Mesenchymal stem cell (in vitro differentiated cells and primary cell): ENCODE data around the gene MTFR1L.

Experiments used
- DNase-seq: peaks from one replicate; pipeline ENCODE4 v3.0.0-alpha.2; 2013
- H2AFZ ChIP-seq: one replicate; pipeline ENCODE4 v1.6.1; 2013; ENCODE audit warnings: low read depth, mild to moderate bottlenecking, control low read depth, inconsistent platforms, low read length, moderate library complexity
- H2AK5ac ChIP-seq: 2 replicates; pipeline ENCODE4 v1.6.1; 2013; ENCODE audit warnings: low read length, moderate library complexity, mild to moderate bottlenecking, inconsistent platforms; ENCODE audit not compliant: severe bottlenecking
- H2BK120ac ChIP-seq: one replicate; pipeline ENCODE4 v1.6.1; 2013; ENCODE audit warnings: low read depth, mild to moderate bottlenecking, inconsistent platforms, low read length, moderate library complexity
- H2BK12ac ChIP-seq, 2 experiments: one replicate each; pipeline ENCODE4 v1.6.1; 2013; ENCODE audit warnings: inconsistent platforms in 2 of 2, low read length in 2 of 2, mild to moderate bottlenecking in 2 of 2, moderate library complexity in 2 of 2, control low read depth in 1 of 2
- H2BK15ac ChIP-seq: one replicate; pipeline ENCODE4 v1.6.1; 2013; ENCODE audit warnings: mild to moderate bottlenecking, low read depth, inconsistent platforms; ENCODE audit not compliant: poor library complexity, severe bottlenecking
- H2BK5ac ChIP-seq: 2 replicates; pipeline ENCODE4 v1.6.1; 2013; ENCODE audit warnings: low read depth, mild to moderate bottlenecking, low read length, control low read depth, inconsistent platforms; ENCODE audit not compliant: poor library complexity, severe bottlenecking
- H3K14ac ChIP-seq, 2 experiments: one replicate each; pipeline ENCODE4 v1.6.1; 2013; ENCODE audit warnings: inconsistent platforms in 2 of 2, low read length in 2 of 2, control low read depth in 1 of 2, mild to moderate bottlenecking in 1 of 2, moderate library complexity in 1 of 2
- H3K18ac ChIP-seq, 2 experiments: one replicate each; pipeline ENCODE4 v1.6.1; 2013; ENCODE audit warnings: inconsistent platforms in 2 of 2, low read length in 2 of 2, control low read depth in 1 of 2, low read depth in 1 of 2, mild to moderate bottlenecking in 1 of 2
- H3K23ac ChIP-seq, 2 experiments: one replicate each; pipeline ENCODE4 v1.6.1; 2013; ENCODE audit warnings: inconsistent platforms in 2 of 2, low read length in 2 of 2, mild to moderate bottlenecking in 2 of 2, moderate library complexity in 2 of 2, control low read depth in 1 of 2
- H3K27ac ChIP-seq: 2 replicates; pipeline ENCODE4 v1.5.1; 2013; ENCODE audit warnings: mild to moderate bottlenecking, moderate library complexity, low read length, control low read depth, inconsistent platforms; ENCODE audit not compliant: poor library complexity, severe bottlenecking
- H3K27me3 ChIP-seq, 2 experiments: 2 replicates each; pipeline versions ENCODE4 v1.6.1 to v1.7.0; 2013; ENCODE audit warnings: low read length in 2 of 2, mild to moderate bottlenecking in 2 of 2, moderate library complexity in 2 of 2, control low read depth in 1 of 2, inconsistent platforms in 1 of 2; ENCODE audit not compliant: control insufficient read depth in 1 of 2, insufficient read depth in 1 of 2
- H3K36me3 ChIP-seq, 2 experiments: 2 replicates each; pipeline versions ENCODE4 v1.6.1 to v1.7.0; 2013; ENCODE audit warnings: low read length in 2 of 2, control low read depth in 1 of 2, inconsistent platforms in 1 of 2, low read depth in 1 of 2, mild to moderate bottlenecking in 1 of 2; ENCODE audit not compliant: insufficient read depth in 2 of 2, control insufficient read depth in 1 of 2
- H3K4ac ChIP-seq, 2 experiments: one replicate each; pipeline ENCODE4 v1.6.1; 2013; ENCODE audit warnings: inconsistent platforms in 2 of 2, low read length in 2 of 2, mild to moderate bottlenecking in 2 of 2, moderate library complexity in 2 of 2, control low read depth in 1 of 2, low read depth in 1 of 2
- H3K4me1 ChIP-seq: 2 replicates; pipeline ENCODE4 v1.6.1; 2013; ENCODE audit warnings: low read depth, low read length, control low read depth; ENCODE audit not compliant: control insufficient read depth, insufficient read depth
- H3K4me2 ChIP-seq: 2 replicates; pipeline ENCODE4 v1.6.1; 2013; ENCODE audit warnings: low read length, mild to moderate bottlenecking, inconsistent platforms; ENCODE audit not compliant: poor library complexity, severe bottlenecking
- H3K4me3 ChIP-seq, 2 experiments: 2 replicates each; pipeline versions ENCODE4 v1.5.1 to v1.7.0; 2013; ENCODE audit warnings: low read length in 2 of 2, mild to moderate bottlenecking in 2 of 2, control low read depth in 1 of 2, low read depth in 1 of 2; ENCODE audit not compliant: insufficient read depth in 1 of 2
- H3K79me1 ChIP-seq: replicated peaks from 2 replicates; pipeline ENCODE4 v1.6.1; 2013; ENCODE audit warnings: mild to moderate bottlenecking, control low read depth, low read length, inconsistent platforms; ENCODE audit not compliant: poor library complexity, severe bottlenecking
- H3K9ac ChIP-seq: 2 replicates; pipeline ENCODE4 v1.7.0; 2013; ENCODE audit warnings: mild to moderate bottlenecking, low read length, moderate library complexity
- H3K9me3 ChIP-seq: 2 replicates; pipeline ENCODE4 v1.7.0; 2013; ENCODE audit warnings: mild to moderate bottlenecking, low read length; ENCODE audit not compliant: control insufficient read depth
- H4K8ac ChIP-seq: one replicate; pipeline ENCODE4 v1.6.1; 2013; ENCODE audit warnings: inconsistent platforms, mild to moderate bottlenecking, low read length, moderate library complexity
- H4K91ac ChIP-seq: one replicate; pipeline ENCODE4 v1.6.1; 2013; ENCODE audit warnings: mild to moderate bottlenecking, low read length, inconsistent platforms
- WGBS: methylation state at CpG from one replicate; pipeline ENCODE4 v1.1.7; 2013; ENCODE audit warnings: mixed read lengths; 5-methylcytosine and 5-hydroxymethylcytosine counted together

Gene MTFR1L

DNA sequence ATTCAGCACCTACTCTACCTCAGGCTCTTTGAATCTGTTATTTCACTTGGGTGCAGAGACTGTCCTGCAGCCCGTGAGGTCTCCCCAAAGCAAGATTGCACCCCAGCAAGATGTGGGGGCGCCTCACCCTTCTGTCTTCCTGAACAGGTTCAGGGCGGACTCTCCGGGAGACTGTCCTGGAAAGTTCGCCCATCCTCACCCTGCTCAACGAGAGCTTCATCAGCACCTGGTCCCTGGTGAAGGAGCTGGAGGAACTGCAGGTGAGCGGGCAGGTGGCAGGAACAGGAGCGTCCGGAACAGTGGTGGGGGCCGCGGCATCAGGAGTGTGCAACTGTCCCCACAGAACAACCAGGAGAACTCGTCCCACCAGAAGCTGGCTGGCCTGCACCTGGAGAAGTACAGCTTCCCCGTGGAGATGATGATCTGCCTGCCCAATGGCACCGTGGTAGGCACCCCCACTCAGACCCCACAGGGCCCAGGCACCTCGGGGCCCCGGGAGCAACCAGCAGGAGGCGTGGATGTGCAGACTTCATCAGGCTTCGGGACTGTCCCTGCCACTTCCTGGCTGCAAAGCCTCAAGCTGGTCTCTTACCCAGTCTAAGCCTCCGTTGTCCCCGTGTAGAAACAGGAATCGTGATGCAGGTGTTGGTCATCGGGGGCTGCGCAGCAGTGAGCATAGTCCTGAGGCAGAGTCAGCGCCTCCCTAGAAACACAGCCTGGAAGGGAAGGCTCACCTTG is 5.9 kb upstream of the MTFR1L start:
- Histone ChIP-seq H2AFZ (no peak overlapping the region), H2AK5ac (no peak overlapping the region), H3K18ac (no peak overlapping the region), H2BK5ac (no peak overlapping the region), H3K79me1 (peaks cover 3% of the 10 kb centered on the region), H3K4me2 (no peak overlapping the region), H2BK120ac (no peak overlapping the region), H2BK15ac (no peak overlapping the region), H3K4me1 (peaks cover 13% of the 10 kb centered on the region), H3K4ac (no peak overlapping the region), H3K9ac (no peak overlapping the region), H4K8ac (no peak overlapping the region), H3K4me3 (no peak overlapping the region), H3K27ac (no peak overlapping the region), H3K9me3 (no peaks in the 10 kb centered on the region), H3K14ac (no peak overlapping the region), H3K36me3 (peaks cover 60 to 78% of the 10 kb centered on the region in 2 experiments), H2BK12ac (no peak overlapping the region), H4K91ac (no peak overlapping the region), H3K27me3 (no peaks in the 10 kb centered on the region), H3K23ac (no peak overlapping the region)
- 97% methylated on average over 24 of the region's 24 CpGs for WGBS
- no peak for DNase-seq

DNA sequence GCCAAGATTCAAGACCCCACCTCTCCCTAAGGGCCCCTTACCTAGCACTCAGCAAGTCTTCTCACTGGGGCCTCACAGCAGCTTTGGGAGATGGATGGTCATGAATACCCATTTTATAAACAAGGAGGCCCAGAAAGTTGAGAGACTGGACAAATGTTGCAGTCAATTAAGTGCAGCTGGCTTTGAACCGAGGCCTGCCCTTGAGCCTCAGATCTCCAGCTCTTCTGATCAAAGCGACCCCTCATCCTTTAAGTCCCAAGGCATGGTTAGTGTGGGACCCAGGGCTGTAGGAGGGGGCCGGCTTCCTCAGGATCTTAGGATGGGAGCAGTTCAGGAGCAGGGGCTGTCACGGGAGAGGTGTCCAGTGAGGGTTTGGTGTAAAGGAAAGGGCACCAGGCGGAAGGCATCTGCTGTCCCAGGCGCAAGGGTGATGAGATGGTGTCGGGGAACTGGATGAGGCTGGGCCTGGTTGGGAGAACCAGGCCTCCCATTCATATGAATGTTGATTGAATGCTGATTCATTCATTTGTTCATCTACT is 5.1 kb upstream of the MTFR1L start:
- no peak overlapping the region for H2AFZ ChIP-seq
- H3K18ac ChIP-seq: no peak overlapping the region
- H3K14ac ChIP-seq: no peak overlapping the region
- no peak overlapping the region for H4K8ac ChIP-seq
- no peak for DNase-seq
- H3K36me3 ChIP-seq: peaks cover 53 to 71% of the 10 kb centered on the region in 2 experiments
- no peak overlapping the region for H3K23ac ChIP-seq
- WGBS: 97% methylated on average over 7 of the region's 7 CpGs
- H2AK5ac ChIP-seq: no peak overlapping the region
- peaks cover 15% of the 10 kb centered on the region for H3K4me1 ChIP-seq
- H3K9ac ChIP-seq: no peak overlapping the region
- H3K27ac ChIP-seq: no peak overlapping the region
- no peak overlapping the region for H4K91ac ChIP-seq
- no peak overlapping the region for H2BK15ac ChIP-seq
- no peak overlapping the region for H2BK5ac ChIP-seq
- no peaks in the 10 kb centered on the region for H3K27me3 ChIP-seq
- H3K4me2 ChIP-seq: no peak overlapping the region
- H2BK120ac ChIP-seq: no peak overlapping the region
- H2BK12ac ChIP-seq: no peak overlapping the region
- H3K4me3 ChIP-seq: no peak overlapping the region
- H3K9me3 ChIP-seq: no peaks in the 10 kb centered on the region
- no peak overlapping the region for H3K4ac ChIP-seq
- H3K79me1 ChIP-seq: peaks cover 3% of the 10 kb centered on the region

DNA sequence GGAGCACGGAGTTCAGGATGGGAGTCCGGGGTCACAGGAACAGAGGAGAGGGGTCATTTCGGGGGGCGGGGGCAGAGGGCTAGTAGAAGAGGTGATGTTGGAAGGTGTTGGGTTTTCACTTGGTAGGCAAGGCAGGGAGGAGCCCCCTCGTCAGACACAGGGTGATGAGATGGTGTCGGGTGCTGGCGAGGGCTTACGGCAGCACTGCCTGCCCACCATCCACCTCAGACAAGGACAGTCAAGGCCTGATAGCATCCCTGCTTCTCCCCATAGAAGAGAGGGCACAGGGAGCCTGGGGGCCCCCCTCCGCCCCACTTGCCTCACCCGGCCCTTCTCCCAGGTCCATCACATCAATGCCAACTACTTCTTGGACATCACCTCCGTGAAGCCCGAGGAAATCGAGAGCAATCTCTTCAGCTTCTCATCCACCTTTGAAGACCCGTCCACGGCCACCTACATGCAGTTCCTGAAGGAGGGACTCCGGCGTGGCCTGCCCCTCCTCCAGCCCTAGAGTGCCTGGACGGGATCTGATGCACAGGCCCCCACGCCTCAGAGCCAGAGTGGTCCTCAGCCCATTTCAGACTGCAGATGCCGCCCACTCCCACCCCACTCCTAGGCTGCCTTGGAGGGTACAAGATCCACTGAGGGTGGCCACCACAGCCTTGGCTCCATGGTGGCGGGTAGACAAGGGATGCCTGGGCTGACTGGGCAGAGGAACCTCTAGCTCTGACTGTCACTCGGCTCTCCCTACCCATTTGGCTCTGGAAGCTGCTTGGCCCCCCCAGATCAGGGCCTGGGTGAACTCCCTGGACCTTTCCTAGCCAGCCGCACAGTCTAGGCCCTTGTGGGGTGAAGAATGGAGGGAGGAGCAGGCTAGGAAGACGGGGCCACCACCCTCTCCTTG is 4.3 kb upstream of the MTFR1L start:
- Histone ChIP-seq H2AK5ac (no peak overlapping the region), H3K4ac (no peak overlapping the region), H4K91ac (no peak overlapping the region), H2BK120ac (no peak overlapping the region), H2BK15ac (no peak overlapping the region), H2AFZ (no peak overlapping the region), H3K14ac (no peak overlapping the region), H3K9ac (no peak overlapping the region), H3K79me1 (peaks cover 3% of the 10 kb centered on the region), H3K36me3 (peaks cover 45 to 62% of the 10 kb centered on the region in 2 experiments), H3K9me3 (no peaks in the 10 kb centered on the region), H3K23ac (no peak overlapping the region), H3K27me3 (no peaks in the 10 kb centered on the region), H2BK5ac (no peak overlapping the region), H3K27ac (no peak overlapping the region), H3K4me1 (peaks cover 15% of the 10 kb centered on the region), H3K18ac (no peak overlapping the region), H3K4me3 (no peak overlapping the region), H2BK12ac (no peak overlapping the region), H3K4me2 (no peak overlapping the region), H4K8ac (no peak overlapping the region)
- no peak for DNase-seq
- 94% methylated on average over 22 of the region's 24 CpGs for WGBS

DNA sequence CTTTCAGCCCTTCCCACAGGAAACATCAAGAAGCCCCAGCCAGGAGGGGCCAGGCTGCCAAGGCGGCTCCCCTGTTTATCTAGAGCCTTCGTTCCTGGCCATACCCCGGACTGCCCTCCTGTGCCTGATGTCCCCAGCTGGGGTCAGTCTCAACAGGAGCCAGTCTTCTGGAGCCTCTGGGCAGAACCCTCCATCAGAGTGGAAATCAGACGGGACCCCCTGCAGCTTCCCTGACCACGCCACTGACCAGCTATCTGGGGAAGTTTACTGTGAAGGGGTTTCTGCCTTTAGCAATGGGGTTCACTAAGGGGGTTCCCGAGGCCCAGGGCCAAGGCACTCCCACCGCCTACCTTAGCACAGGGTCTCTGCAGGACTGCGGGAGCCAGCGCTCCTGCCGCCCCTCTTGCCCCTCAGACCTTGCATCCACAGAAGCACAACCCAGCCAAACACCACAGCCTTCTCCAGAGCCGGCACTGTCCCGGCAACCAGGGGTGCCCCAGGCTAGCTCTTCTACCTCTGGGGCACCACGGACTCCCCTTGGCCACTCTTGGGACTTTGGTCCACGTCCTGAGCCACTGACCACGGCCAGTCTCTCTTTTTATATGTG is 3.5 kb upstream of the MTFR1L start:
- H2BK12ac ChIP-seq: no peak overlapping the region
- no peak overlapping the region for H3K4me2 ChIP-seq
- no peak overlapping the region for H2AK5ac ChIP-seq
- no peak overlapping the region for H3K18ac ChIP-seq
- no peak overlapping the region for H4K91ac ChIP-seq
- H3K14ac ChIP-seq: no peak overlapping the region
- DNase-seq: no peak
- H4K8ac ChIP-seq: no peak overlapping the region
- no peak overlapping the region for H3K9ac ChIP-seq
- peak overlapping the region in 1 of 2 experiments; percentile 12 for H3K4me3 ChIP-seq
- peaks cover 3% of the 10 kb centered on the region for H3K79me1 ChIP-seq
- H3K9me3 ChIP-seq: no peaks in the 10 kb centered on the region
- H2AFZ ChIP-seq: no peak overlapping the region
- H2BK15ac ChIP-seq: no peak overlapping the region
- H2BK5ac ChIP-seq: no peak overlapping the region
- H3K23ac ChIP-seq: no peak overlapping the region
- no peak overlapping the region for H2BK120ac ChIP-seq
- H3K4ac ChIP-seq: no peak overlapping the region
- peaks cover 41 to 55% of the 10 kb centered on the region in 2 experiments for H3K36me3 ChIP-seq
- no peak overlapping the region for H3K27ac ChIP-seq
- H3K27me3 ChIP-seq: no peaks in the 10 kb centered on the region
- 96% methylated on average over 12 of the region's 15 CpGs for WGBS
- H3K4me1 ChIP-seq: peaks cover 15% of the 10 kb centered on the region
